Karpas-422 (cell line): ENCODE results near the gene COL12A1. TPM values are rescaled to one million over a fixed set of nuclear protein-coding genes. Genes with fewer than 3 reads are reported as not detected.

Experiments
- DNase-seq: peaks from one replicate; pipeline ENCODE4 v3.0.0-alpha.2; 2015
- H2AFZ ChIP-seq: fragments of 200-600 bp; sonication (generic); 2 replicates; pipeline ENCODE4 v1.6.1; 2014; ENCODE audit warnings: antibody characterized with exemption, low read length, mixed read lengths
- H3K27ac ChIP-seq: fragments of 200-600 bp; sonication (generic); 2 replicates; pipeline ENCODE4 v1.5.1; 2014; ENCODE audit warnings: mild to moderate bottlenecking, low read length, moderate library complexity
- H3K27me3 ChIP-seq: fragments of 200-600 bp; sonication (generic); 2 replicates; pipeline ENCODE4 v1.6.1; 2014; ENCODE audit warnings: low read length, mixed read lengths
- H3K36me3 ChIP-seq: fragments of 200-600 bp; sonication (generic); 2 replicates; pipeline ENCODE4 v1.6.1; 2014; ENCODE audit warnings: low read length, mixed read lengths; ENCODE audit not compliant: insufficient read depth
- H3K4me1 ChIP-seq: fragments of 200-600 bp; sonication (generic); 2 replicates; pipeline ENCODE4 v1.6.1; 2014; ENCODE audit warnings: mild to moderate bottlenecking, low read length, mixed read lengths
- H3K4me2 ChIP-seq: fragments of 200-600 bp; sonication (generic); 2 replicates; pipeline ENCODE4 v1.6.1; 2014; ENCODE audit warnings: low read length, low read depth, mild to moderate bottlenecking; ENCODE audit not compliant: poor library complexity, severe bottlenecking
- H3K4me3 ChIP-seq: fragments of 200-600 bp; sonication (generic); 2 replicates; pipeline ENCODE4 v1.5.1; 2014; ENCODE audit warnings: mild to moderate bottlenecking, antibody characterized with exemption, low read length, mixed read lengths
- H3K79me2 ChIP-seq: fragments of 200-600 bp; sonication (generic); 2 replicates; pipeline ENCODE4 v1.6.1; 2014; ENCODE audit warnings: mild to moderate bottlenecking, low read length, mixed read lengths
- H3K9ac ChIP-seq: fragments of 200-600 bp; sonication (generic); 2 replicates; pipeline ENCODE4 v1.6.0; 2014; ENCODE audit warnings: low read length
- H3K9me2 ChIP-seq: fragments of 200-600 bp; sonication (generic), shearing (Covaris generic); replicated peaks from 2 replicates; pipeline ENCODE4 v1.6.0; 2014; ENCODE audit warnings: mild to moderate bottlenecking, low read length, moderate library complexity; ENCODE audit not compliant: insufficient read depth
- H3K9me3 ChIP-seq: fragments of 300-700, 200-600 bp; sonication (generic); 2 replicates; pipeline ENCODE4 v1.6.1; 2014; ENCODE audit warnings: low read length, mixed read lengths
- H4K20me1 ChIP-seq: fragments of 200-600 bp; sonication (generic); 2 replicates; pipeline ENCODE4 v1.6.1; 2014; ENCODE audit warnings: mild to moderate bottlenecking, antibody characterized with exemption, low read length, low read depth; ENCODE audit not compliant: insufficient read depth
- total RNA-seq: library from RNA; depleted of rRNA; stranded (reverse); fragments of >200 nt; shearing (Covaris generic); gene quantifications from 2 replicates; pipeline ENCODE4 v1.2.3, GENCODE V29; 2014; ENCODE audit warnings: low replicate concordance

COL12A1 gene
- total RNA-seq, 1 experiment from 2014 or later, result not detected

DNA sequence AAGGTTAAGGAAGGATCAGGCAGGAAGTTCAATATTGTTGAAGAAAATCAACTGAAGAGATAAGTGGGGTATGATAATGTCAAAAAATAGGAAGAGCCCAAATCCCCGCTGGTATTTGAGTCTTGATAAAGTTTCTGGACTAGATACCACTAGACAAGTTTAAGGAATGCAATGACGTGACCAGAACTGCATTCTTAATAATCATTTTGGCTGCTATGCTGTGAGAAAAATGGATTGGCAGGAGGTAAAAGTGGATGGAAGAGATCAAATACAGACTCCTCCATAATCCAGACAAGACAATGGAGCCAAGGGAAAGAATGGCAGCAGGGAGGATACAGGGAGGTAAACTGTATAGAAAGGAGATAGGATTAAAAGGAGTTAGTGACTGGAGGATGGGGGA, 128.2 kb downstream of the COL12A1 start:
- Histone ChIP-seq H3K27me3 (no peaks in the 10 kb centered on the region), H3K36me3 (no peaks in the 10 kb centered on the region), H3K4me1 (no peaks in the 10 kb centered on the region), H2AFZ (no peak overlapping the region), H3K4me2 (no peak overlapping the region), H3K9ac (no peak overlapping the region), H3K27ac (no peak overlapping the region), H4K20me1 (no peaks in the 10 kb centered on the region), H3K4me3 (no peak overlapping the region), H3K9me3 (no peaks in the 10 kb centered on the region), H3K79me2 (no peaks in the 10 kb centered on the region), H3K9me2 (no peaks in the 10 kb centered on the region)
- no peak for DNase-seq

DNA sequence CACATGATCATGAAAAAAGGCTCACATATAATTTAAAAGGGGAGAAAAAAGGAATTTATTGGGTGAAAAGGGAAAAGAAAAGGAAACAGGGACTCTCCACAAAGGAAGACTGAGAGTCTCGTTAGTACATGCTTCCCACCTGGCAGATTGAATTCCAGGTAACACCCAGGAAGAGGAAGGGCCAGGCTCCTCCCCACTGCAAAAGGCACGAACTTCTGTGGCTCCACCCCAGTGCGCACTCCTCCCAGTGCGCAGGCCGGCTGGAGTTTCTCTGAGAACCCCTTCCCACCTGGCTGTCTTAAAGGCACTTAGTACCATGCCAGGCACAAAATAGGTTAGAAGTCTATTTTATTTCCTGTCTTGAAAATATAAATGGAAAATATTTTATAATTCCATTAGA, 129.8 kb downstream of the COL12A1 start:
- H2AFZ ChIP-seq, result no peak overlapping the region
- no peaks in the 10 kb centered on the region for H3K9me3 ChIP-seq
- no peak overlapping the region for H3K27ac ChIP-seq
- no peaks in the 10 kb centered on the region for H3K9me2 ChIP-seq
- no peak overlapping the region for H3K4me2 ChIP-seq
- H4K20me1 ChIP-seq, result no peaks in the 10 kb centered on the region
- H3K27me3 ChIP-seq, result no peaks in the 10 kb centered on the region
- no peaks in the 10 kb centered on the region for H3K36me3 ChIP-seq
- H3K79me2 ChIP-seq, result no peaks in the 10 kb centered on the region
- no peak overlapping the region for H3K4me3 ChIP-seq
- no peak overlapping the region for H3K9ac ChIP-seq
- DNase-seq, result no peak
- H3K4me1 ChIP-seq, result no peaks in the 10 kb centered on the region

DNA sequence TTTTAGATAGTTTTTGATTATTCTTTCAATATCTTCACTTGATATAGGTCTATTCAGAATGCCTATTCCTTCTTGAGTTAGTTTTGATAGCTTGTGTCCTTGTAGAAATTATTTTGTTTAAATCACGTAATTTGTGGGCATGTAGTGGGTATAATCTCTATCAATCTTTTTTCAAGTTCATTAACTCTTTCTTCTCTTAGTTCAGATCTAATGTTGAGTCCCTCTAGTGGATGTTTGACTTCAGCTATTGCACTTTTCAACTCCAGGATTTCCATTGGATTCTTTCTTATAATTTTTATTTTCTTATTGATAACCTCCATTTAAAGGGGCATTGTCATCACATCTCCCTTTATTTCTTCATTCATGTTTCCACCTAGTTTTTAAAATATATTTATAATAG, 135.6 kb downstream of the COL12A1 start:
- Histone ChIP-seq H3K9me2 (no peaks in the 10 kb centered on the region), H4K20me1 (no peaks in the 10 kb centered on the region)
- no peak for DNase-seq

DNA sequence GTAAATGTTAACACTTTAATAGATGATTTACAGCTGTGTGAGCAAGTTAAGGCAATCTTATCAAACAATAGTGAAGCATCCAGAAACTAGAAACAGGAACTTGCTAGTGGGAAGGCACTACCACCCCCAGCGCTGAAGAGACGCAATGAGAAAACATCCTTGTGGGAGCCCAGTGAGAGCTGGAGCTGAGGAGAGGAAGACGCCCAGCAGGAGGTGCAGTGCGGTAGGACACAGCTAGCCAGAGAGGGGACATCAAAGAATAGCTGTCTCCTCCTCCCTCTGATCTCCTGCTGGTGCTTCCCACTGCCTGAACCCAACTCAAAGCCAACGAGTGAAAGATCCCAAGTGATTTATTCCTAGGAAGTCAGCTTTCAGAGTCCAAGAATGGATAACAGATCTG, 140.3 kb downstream of the COL12A1 start:
- Histone ChIP-seq H3K4me1 (no peaks in the 10 kb centered on the region), H3K9me2 (no peaks in the 10 kb centered on the region), H3K79me2 (no peaks in the 10 kb centered on the region), H3K9ac (no peak overlapping the region), H3K27me3 (no peaks in the 10 kb centered on the region), H4K20me1 (no peaks in the 10 kb centered on the region), H2AFZ (no peak overlapping the region), H3K4me2 (no peak overlapping the region), H3K9me3 (no peaks in the 10 kb centered on the region), H3K4me3 (no peak overlapping the region), H3K36me3 (no peaks in the 10 kb centered on the region), H3K27ac (no peak overlapping the region)
- no peak for DNase-seq

More for the DNA sequence above, 135.6 kb downstream of the COL12A1 start:
- Histone ChIP-seq H3K4me1 (no peaks in the 10 kb centered on the region), H3K4me3 (no peak overlapping the region), H3K27me3 (no peaks in the 10 kb centered on the region), H3K9me3 (no peaks in the 10 kb centered on the region), H2AFZ (no peak overlapping the region), H3K36me3 (no peaks in the 10 kb centered on the region), H3K27ac (no peak overlapping the region), H3K9ac (no peak overlapping the region), H3K79me2 (no peaks in the 10 kb centered on the region), H3K4me2 (no peak overlapping the region)

DNA sequence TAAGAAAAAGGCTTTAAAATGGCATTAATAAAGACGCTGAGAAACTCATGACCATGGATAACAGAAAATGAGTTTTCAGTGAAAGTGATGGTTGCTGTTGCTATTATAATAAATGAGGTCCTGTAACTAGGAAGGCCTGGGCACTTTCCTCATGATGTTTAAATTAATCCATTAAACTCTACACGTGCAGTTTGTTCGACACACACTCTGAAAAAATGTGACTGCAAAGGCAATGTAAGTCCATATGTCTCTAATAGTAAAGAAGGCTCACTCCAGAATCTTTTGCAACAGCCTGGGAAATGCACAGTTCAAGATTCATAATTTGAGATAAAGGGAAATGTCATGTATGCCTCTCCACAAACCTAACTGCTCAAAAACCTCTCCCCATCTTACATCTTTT, 153.4 kb downstream of the COL12A1 start:
- no peak overlapping the region for H3K4me2 ChIP-seq
- no peak overlapping the region for H3K9ac ChIP-seq
- no peaks in the 10 kb centered on the region for H3K27me3 ChIP-seq
- H3K4me3 ChIP-seq, result no peak overlapping the region
- H3K36me3 ChIP-seq, result no peaks in the 10 kb centered on the region
- no peaks in the 10 kb centered on the region for H4K20me1 ChIP-seq
- H3K4me1 ChIP-seq, result no peaks in the 10 kb centered on the region
- H2AFZ ChIP-seq, result no peak overlapping the region
- DNase-seq, result no peak
- H3K9me3 ChIP-seq, result no peaks in the 10 kb centered on the region
- H3K79me2 ChIP-seq, result no peaks in the 10 kb centered on the region
- no peaks in the 10 kb centered on the region for H3K9me2 ChIP-seq
- no peak overlapping the region for H3K27ac ChIP-seq

DNA sequence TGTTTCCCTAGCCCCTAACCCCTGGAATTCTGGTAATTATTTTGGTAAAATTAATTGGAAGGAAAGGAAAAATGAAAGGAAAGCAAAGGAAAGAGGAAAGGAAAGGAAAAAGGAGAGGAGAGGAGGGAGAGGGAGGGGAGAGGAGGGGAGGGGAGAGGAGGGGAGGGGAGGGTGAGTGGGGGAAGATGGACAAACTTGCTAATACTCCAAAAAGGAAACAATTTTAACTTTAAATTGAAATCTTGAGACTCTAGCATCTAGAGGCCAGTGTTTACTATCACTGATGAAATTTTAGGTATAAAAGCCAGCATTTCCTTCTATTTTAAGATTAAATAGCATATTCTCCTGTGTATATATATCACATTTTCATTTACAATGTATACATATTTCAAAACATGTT, 156.5 kb downstream of the COL12A1 start:
- no peaks in the 10 kb centered on the region for H3K9me3 ChIP-seq
- no peaks in the 10 kb centered on the region for H4K20me1 ChIP-seq
- no peaks in the 10 kb centered on the region for H3K9me2 ChIP-seq
- no peaks in the 10 kb centered on the region for H3K4me1 ChIP-seq
- H3K27me3 ChIP-seq, result no peaks in the 10 kb centered on the region
- no peak for DNase-seq
- H3K4me2 ChIP-seq, result no peak overlapping the region
- no peak overlapping the region for H3K4me3 ChIP-seq
- no peak overlapping the region for H2AFZ ChIP-seq
- H3K9ac ChIP-seq, result no peak overlapping the region
- H3K27ac ChIP-seq, result no peak overlapping the region
- no peaks in the 10 kb centered on the region for H3K36me3 ChIP-seq
- H3K79me2 ChIP-seq, result no peaks in the 10 kb centered on the region

DNA sequence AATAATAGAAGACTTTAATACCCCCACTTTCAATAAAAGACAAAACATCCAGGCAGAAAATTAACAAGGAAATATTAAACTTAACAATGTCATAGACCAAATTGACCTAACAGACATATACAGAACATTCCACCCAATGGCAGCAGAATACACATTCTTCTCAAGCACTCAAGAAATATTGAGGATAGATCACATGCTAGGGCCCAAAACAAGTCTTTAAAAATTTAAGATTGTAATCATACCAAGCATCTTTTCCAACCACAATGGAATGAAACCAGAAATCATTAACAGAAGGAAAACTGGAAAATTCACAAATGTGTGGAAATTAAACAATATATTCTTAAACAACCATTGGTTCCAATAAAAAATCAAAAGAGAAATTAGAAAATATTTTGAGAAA, 161.0 kb downstream of the COL12A1 start:
- H3K9me3 ChIP-seq, result no peaks in the 10 kb centered on the region
- DNase-seq, result no peak
- H2AFZ ChIP-seq, result no peak overlapping the region
- no peaks in the 10 kb centered on the region for H3K4me1 ChIP-seq
- H4K20me1 ChIP-seq, result no peaks in the 10 kb centered on the region
- H3K27ac ChIP-seq, result no peak overlapping the region
- no peaks in the 10 kb centered on the region for H3K36me3 ChIP-seq
- H3K9ac ChIP-seq, result no peak overlapping the region
- no peaks in the 10 kb centered on the region for H3K27me3 ChIP-seq
- no peaks in the 10 kb centered on the region for H3K79me2 ChIP-seq
- no peak overlapping the region for H3K4me2 ChIP-seq
- no peaks in the 10 kb centered on the region for H3K9me2 ChIP-seq
- no peak overlapping the region for H3K4me3 ChIP-seq

DNA sequence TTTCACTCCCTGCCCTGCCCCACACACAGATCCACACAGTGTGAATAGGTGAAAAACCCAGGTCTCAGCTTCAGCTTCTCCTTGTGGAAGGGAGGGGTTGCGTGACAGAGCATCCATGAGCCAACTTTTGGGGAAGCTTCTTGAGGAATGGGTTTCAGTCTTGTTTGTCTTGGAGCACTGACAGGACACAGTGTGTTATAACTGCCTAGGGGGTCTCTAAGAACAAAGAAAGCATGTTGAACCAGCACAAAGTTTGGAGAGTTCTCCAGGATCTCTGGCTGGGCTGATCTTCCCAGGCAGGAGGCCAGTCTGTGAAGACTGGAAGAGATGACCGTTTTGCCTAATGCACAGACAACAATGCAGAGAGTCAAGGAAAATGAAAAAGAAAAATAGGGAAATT, 164.5 kb downstream of the COL12A1 start:
- Histone ChIP-seq H3K4me1 (no peaks in the 10 kb centered on the region), H4K20me1 (no peaks in the 10 kb centered on the region), H2AFZ (no peak overlapping the region), H3K36me3 (no peaks in the 10 kb centered on the region), H3K4me3 (no peak overlapping the region), H3K79me2 (no peaks in the 10 kb centered on the region), H3K27ac (no peak overlapping the region), H3K4me2 (no peak overlapping the region), H3K9me2 (no peaks in the 10 kb centered on the region), H3K27me3 (no peaks in the 10 kb centered on the region), H3K9ac (no peak overlapping the region), H3K9me3 (no peaks in the 10 kb centered on the region)
- no peak for DNase-seq
